SH-SY5Y (cell line): Measurements from ENCODE around the gene APOBEC4.

ENCODE experiments used
- GATA2 ChIP-seq: IDR thresholded peaks from 2 replicates; pipeline ENCODE4 v1.6.1; 2011; ENCODE audit warnings: mild to moderate bottlenecking, low read depth, low read length
- GATA3 ChIP-seq: IDR thresholded peaks from 2 replicates; pipeline ENCODE4 v1.6.1; 2011; ENCODE audit warnings: low read depth, mild to moderate bottlenecking, low read length, moderate library complexity

GRCh38 chr1:183696981-183697380, 43.9 kb upstream of the APOBEC4 start:
- TF ChIP-seq GATA3 (no peak), GATA2 (no peak)
